GM19467 (cell line): ENCODE data around the gene ZBTB18.
"Not testable (repeated sequence)": the region's sequence is repeated elsewhere in the genome, so short reads cannot be mapped to it uniquely, and the experiment has no call there.

Experiments used
- ATAC-seq: cut with Tn5 transposase; IDR thresholded peaks from one replicate; pipeline ENCODE4 v1.9.1; 2021; ENCODE audit warnings: mild to moderate bottlenecking, moderate library complexity; ENCODE audit not compliant: unreplicated experiment

The ZBTB18 gene

GRCh38 chr1:244041466-244042120, 9.5 kb upstream of the ZBTB18 start:
- ATAC-seq, result no peak

- ATAC-seq, result no peak
Measured at GRCh38 chr1:244042293-244042692, 8.8 kb upstream of the ZBTB18 start.

GRCh38 chr1:244044423-244044822, 6.7 kb upstream of the ZBTB18 start:
- ATAC-seq, result no peak

GRCh38 chr1:244046254-244046653, 4.8 kb upstream of the ZBTB18 start:
- ATAC-seq, result not testable (repeated sequence)

- ATAC-seq, result no peak
Measured at GRCh38 chr1:244046907-244047611, 4.0 kb upstream of the ZBTB18 start.

- ATAC-seq, result peak; percentile 63
Measured at GRCh38 chr1:244047621-244048255, 3.3 kb upstream of the ZBTB18 start.

GRCh38 chr1:244048256-244049161, 2.6 kb upstream of the ZBTB18 start:
- peak; percentile 72 for ATAC-seq

- no peak for ATAC-seq
Measured at GRCh38 chr1:244049162-244050013, 1.7 kb upstream of the ZBTB18 start.

GRCh38 chr1:244050014-244050834, 859 bp upstream of the ZBTB18 start:
- no peak for ATAC-seq

- no peak for ATAC-seq
Measured at GRCh38 chr1:244052016-244052727, 1.1 kb downstream of the ZBTB18 start.

- ATAC-seq, result no peak
Measured at GRCh38 chr1:244052728-244053312, 1.7 kb downstream of the ZBTB18 start.

- ATAC-seq, result no peak
Measured at GRCh38 chr1:244053831-244054230, 2.7 kb downstream of the ZBTB18 start.

- ATAC-seq, result no peak
Measured at GRCh38 chr1:244054247-244054923, 3.3 kb downstream of the ZBTB18 start.

- no peak for ATAC-seq
Measured at GRCh38 chr1:244054924-244055263, 3.8 kb downstream of the ZBTB18 start.

GRCh38 chr1:244056577-244056976, 5.5 kb downstream of the ZBTB18 start:
- no peak for ATAC-seq

- ATAC-seq, result no peak
Measured at GRCh38 chr1:244057474-244058385, 6.6 kb downstream of the ZBTB18 start.

- ATAC-seq, result no peak
Measured at GRCh38 chr1:244060117-244060516, 9.0 kb downstream of the ZBTB18 start.
